Lower leg skin (tissue), 3 donors: Measurements from ENCODE around the gene CAV2.

ENCODE experiments used
- POLR2A ChIP-seq, 2 donors: fragments of 450-650 bp; IDR thresholded peaks; one replicate each; pipeline ENCODE4 v1.6.1; 2016 to 2017; ENCODE audit warnings: antibody characterized with exemption in 2 of 2, mild to moderate bottlenecking in 1 of 2, moderate library complexity in 1 of 2
- TF ChIP-seq, protein P1 (sequence below), 3 donors: fragments of 450-650 bp; IDR thresholded peaks; one replicate each; pipeline ENCODE4 v1.5.1; 2016; ENCODE audit warnings: antibody characterized with exemption in 3 of 3, mild to moderate bottlenecking in 3 of 3, moderate library complexity in 2 of 3

DNA sequence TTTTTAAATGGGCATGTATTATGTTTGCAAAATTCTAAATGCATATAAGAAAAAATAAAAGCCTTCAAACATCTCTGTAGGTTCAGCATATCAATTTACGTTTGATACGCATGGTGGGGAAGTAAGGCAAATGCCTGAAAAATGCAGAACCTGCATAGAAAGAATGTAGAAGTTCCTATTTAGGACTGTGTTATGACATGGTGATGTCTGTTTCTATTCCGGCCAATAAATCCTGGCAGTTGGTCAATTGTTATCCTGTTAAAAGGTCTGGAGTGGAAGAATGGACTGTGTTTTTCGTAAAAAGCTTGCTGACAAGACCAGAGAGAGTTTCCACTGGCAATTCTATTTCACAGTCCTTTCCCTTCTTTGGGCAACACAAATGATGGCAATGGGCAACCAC, 49.6 kb upstream of the CAV2 start:
- TF ChIP-seq, protein P1, sequence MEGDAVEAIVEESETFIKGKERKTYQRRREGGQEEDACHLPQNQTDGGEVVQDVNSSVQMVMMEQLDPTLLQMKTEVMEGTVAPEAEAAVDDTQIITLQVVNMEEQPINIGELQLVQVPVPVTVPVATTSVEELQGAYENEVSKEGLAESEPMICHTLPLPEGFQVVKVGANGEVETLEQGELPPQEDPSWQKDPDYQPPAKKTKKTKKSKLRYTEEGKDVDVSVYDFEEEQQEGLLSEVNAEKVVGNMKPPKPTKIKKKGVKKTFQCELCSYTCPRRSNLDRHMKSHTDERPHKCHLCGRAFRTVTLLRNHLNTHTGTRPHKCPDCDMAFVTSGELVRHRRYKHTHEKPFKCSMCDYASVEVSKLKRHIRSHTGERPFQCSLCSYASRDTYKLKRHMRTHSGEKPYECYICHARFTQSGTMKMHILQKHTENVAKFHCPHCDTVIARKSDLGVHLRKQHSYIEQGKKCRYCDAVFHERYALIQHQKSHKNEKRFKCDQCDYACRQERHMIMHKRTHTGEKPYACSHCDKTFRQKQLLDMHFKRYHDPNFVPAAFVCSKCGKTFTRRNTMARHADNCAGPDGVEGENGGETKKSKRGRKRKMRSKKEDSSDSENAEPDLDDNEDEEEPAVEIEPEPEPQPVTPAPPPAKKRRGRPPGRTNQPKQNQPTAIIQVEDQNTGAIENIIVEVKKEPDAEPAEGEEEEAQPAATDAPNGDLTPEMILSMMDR (IDR thresholded peaks at IDR 0.05), result no peak
- TF ChIP-seq POLR2A (IDR thresholded peaks at IDR 0.05), result no peak
